ENCODE measurements around the gene ITIH3.

The ITIH3 gene

GRCh38 chr3:52779011-52779836 lies 15.4 kb upstream of the ITIH3 start:
- no peak for DNase-seq (ENCODE audit: low spot score)

- DNase-seq (ENCODE audit: low spot score) = no peak
These were observed 14.6 kb upstream of the ITIH3 start for GRCh38 chr3:52779837-52780585.

GRCh38 chr3:52781741-52782140 lies 12.9 kb upstream of the ITIH3 start:
- DNase-seq (ENCODE audit: low spot score) = no peak

- DNase-seq (ENCODE audit: low spot score) = no peak
These were observed 12.0 kb upstream of the ITIH3 start for GRCh38 chr3:52782412-52783210.

GRCh38 chr3:52783211-52783555 lies 11.4 kb upstream of the ITIH3 start:
- DNase-seq (ENCODE audit: low spot score) = no peak

- DNase-seq (ENCODE audit: low spot score) = no peak
These were observed 10.5 kb upstream of the ITIH3 start for GRCh38 chr3:52784021-52784621.

- DNase-seq (ENCODE audit: low spot score) = no peak
These were observed 9.5 kb upstream of the ITIH3 start for GRCh38 chr3:52784931-52785590.

- DNase-seq (ENCODE audit: low spot score) = no peak
These were observed 8.0 kb upstream of the ITIH3 start for GRCh38 chr3:52786330-52787215.

GRCh38 chr3:52787246-52787645 lies 7.3 kb upstream of the ITIH3 start:
- DNase-seq (ENCODE audit: low spot score) = no peak

GRCh38 chr3:52787672-52788625 lies 6.6 kb upstream of the ITIH3 start:
- no peak for DNase-seq (ENCODE audit: low spot score)

- DNase-seq (ENCODE audit: low spot score) = no peak
These were observed 5.5 kb upstream of the ITIH3 start for GRCh38 chr3:52788890-52789745.

GRCh38 chr3:52789746-52790040 lies 4.9 kb upstream of the ITIH3 start:
- DNase-seq (ENCODE audit: low spot score) = no peak

- DNase-seq (ENCODE audit: low spot score) = no peak
These were observed 4.3 kb upstream of the ITIH3 start for GRCh38 chr3:52790337-52790736.

GRCh38 chr3:52790741-52791140 lies 3.9 kb upstream of the ITIH3 start:
- DNase-seq (ENCODE audit: low spot score) = no peak

GRCh38 chr3:52791366-52791765 lies 3.2 kb upstream of the ITIH3 start:
- no peak for DNase-seq (ENCODE audit: low spot score)

- no peak for DNase-seq (ENCODE audit: low spot score)
These were observed 2.7 kb upstream of the ITIH3 start for GRCh38 chr3:52791928-52792327.

- DNase-seq (ENCODE audit: low spot score) = no peak
These were observed 2.2 kb upstream of the ITIH3 start for GRCh38 chr3:52792413-52792812.

GRCh38 chr3:52792961-52793695 lies 1.5 kb upstream of the ITIH3 start:
- DNase-seq (ENCODE audit: low spot score) = no peak

Data from CD4-positive, alpha-beta T cell treated with Interleukin-15 for 4 hours (primary cell).